Dedifferentiated amniotic fluid mesenchymal stem cell (primary cell): ENCODE data around the gene KRT84.
A peak's percentile ranks its signal among the peaks of the same experiment; 100 is the strongest.

ENCODE experiments used
- DNase-seq: peaks from one replicate; pipeline ENCODE4 v3.0.0-alpha.2; 2016; ENCODE audit errors: extremely low spot score

KRT84 gene

GRCh38 chr12:52383331-52383730 lies 2.1 kb downstream of the KRT84 start:
- no peak for DNase-seq

- no peak for DNase-seq
Observed at GRCh38 chr12:52382854-52383253, 2.6 kb downstream of the KRT84 start.

GRCh38 chr12:52381206-52381605 lies 4.2 kb downstream of the KRT84 start:
- no peak for DNase-seq

GRCh38 chr12:52380271-52380694 lies 5.2 kb downstream of the KRT84 start:
- DNase-seq = peak; percentile 15

DNA sequence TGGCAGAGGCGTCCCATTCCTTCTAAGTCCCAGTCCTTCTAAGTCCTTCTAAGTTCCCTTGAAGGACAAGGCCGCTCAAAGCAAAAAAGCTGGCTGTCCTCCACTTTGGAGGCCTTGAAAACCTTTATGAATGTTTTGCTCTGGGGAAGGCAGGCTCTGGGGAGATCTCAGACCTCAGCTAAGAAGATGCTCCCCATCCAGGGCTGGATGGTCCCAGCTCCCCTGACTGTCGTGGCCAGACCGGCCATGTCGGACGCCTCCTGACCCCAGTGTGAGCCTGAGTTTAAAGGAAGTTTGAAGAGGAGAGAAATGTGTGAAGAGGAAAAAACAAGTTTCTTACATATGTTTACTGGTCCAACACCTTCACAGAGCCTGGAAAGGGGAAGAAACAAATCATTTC lies 5.9 kb downstream of the KRT84 start:
- no peak for DNase-seq

- DNase-seq = no peak
Observed at GRCh38 chr12:52378091-52378490, 7.4 kb downstream of the KRT84 start.

GRCh38 chr12:52377266-52377665 lies 8.2 kb downstream of the KRT84 start:
- DNase-seq = no peak

DNA sequence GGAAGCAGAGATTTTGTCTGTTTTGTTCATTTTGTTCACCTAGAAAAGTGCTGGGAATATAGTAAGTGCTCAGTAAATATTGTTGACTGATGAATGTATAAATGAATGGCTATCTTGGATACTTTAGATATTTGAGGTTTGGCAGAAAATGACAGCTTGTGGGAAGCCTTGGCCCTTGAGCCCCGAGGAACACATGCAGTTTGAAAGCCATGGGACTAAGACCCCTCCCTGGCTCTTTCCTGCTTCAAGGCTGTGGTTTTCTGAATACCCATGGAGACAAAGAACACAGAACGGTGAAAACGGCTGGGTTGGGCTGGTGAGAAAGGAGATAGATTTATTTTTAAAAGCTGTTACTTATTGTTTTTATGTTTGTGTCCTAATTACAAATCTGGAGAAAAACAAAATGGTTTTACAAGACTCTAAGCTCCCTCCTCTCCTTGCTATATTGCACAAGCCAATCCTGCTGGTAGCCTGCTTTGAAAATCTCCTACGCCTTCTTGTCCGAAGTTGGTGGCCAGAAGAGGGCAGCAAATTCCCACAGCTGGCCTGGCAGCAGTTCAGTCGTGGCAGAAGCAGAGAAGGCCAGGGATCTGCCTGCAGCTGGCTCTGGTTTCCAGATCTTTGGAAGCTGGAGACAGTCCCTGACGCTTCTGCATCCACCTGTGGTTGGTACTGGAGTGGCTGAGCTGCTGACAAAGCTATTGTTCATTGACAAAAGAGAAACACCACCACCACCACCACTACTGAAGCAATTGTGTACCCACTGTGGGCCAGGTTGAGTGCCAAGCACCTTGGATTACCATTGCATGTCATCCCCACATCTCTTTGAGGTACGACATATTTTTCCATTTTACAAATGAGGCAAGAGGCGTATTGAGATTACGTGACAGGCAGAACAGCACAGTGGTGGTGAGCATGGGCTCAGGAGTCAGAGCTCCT lies 13.0 kb downstream of the KRT84 start:
- DNase-seq = peak; percentile 90

DNA sequence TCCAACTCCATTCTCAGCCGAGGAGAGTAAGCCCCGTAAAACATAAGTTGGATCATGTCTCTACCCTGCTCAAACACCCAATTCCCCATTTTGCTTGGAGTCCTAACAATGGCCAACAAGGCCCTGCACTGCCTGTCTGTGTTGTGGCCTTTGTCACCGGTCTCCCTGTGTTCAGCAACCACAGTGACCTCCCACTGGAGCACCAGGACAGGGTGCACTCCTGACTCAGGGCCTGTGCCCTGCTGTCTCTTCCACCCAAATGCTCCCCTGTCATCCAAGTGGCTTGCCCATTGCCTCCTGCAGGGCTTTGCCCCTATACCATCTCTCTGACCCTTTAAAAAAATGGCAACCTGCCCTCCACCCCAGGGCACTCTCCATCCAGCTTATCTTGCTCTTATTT lies 13.7 kb downstream of the KRT84 start:
- no peak for DNase-seq

DNA sequence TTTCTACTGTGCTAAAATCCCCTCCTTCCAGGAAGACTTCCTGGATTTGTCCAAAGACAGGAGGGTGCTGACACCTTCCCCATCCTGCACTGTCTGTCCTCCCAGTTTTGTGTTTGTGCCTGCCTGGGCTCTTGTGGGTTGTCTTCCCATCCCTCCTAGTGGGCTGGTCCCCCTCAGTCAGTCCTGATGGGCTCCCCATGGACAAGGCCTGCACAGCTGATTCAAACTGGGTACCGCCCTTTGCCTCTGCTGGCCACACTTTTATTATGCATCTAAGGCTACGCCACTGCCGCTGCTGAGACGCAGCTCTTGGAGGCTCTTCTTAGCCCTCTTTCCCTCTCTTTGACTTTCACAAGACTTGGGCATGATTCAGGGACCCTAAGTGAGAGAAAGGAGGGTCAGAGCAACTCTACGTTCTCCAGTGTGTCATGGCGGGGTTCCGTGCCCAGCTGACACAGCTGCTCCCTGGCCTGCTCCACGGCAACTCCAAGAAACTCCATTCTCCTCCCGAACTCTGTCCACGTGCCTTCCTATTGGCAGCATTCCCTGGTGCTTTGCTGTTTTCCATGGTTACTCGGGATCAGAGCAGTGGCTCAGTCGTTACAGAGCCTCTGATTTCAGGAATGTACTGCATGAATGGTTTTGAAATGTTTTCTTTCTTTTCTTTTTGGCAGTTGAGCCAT lies 14.4 kb downstream of the KRT84 start:
- peak; percentile 90 for DNase-seq

DNA sequence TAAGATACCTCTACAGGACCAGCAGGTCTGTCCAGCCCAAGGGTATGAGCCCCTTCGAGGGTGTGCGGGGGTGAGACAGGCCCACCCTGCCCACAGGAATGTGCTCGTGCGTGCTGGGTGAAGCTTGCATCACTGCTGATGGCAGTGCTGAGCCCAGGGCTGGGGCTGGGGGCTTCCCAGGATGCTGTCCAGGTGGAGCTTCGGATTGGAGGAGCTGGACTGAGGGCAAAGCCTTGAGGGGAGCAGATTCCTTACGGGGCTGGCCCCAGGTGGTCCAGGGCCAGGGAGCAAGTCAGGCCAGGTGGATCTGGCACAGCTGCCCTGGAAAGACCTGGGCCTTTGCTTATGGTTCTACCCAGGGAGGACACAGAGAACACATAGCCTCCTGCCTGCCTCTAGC lies 15.6 kb downstream of the KRT84 start:
- DNase-seq = no peak

DNA sequence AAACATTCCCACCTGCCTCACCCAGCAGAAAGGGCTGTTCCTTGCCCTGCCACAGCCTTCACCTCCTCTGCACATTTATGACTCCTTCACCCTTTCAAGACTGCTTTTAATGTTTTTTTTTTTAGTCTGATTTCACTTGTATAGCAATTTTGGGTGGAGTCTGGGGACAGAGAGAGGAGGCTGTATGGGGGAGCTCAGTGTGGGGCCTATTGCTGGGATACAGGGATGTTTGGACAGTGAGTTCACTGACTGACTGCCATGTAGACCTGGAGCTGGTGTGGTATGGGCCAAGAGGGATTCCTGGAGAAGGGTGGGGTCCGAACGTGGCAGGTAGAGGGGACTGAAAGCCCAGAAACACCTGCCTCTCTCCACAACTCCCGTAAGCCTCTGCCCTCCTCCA lies 16.2 kb downstream of the KRT84 start:
- no peak for DNase-seq

- no peak for DNase-seq
Observed at GRCh38 chr12:52368508-52368907, 16.9 kb downstream of the KRT84 start.

GRCh38 chr12:52367876-52368275 lies 17.6 kb downstream of the KRT84 start:
- DNase-seq = no peak

- no peak for DNase-seq
Observed at GRCh38 chr12:52366738-52367485, 18.5 kb downstream of the KRT84 start, which contains the start of gene KRT85. Gene KRT85, minus strand, starts transcription at chr12:52367481. Its CDS starts 76 bp downstream, at chr12:52367405.

DNA sequence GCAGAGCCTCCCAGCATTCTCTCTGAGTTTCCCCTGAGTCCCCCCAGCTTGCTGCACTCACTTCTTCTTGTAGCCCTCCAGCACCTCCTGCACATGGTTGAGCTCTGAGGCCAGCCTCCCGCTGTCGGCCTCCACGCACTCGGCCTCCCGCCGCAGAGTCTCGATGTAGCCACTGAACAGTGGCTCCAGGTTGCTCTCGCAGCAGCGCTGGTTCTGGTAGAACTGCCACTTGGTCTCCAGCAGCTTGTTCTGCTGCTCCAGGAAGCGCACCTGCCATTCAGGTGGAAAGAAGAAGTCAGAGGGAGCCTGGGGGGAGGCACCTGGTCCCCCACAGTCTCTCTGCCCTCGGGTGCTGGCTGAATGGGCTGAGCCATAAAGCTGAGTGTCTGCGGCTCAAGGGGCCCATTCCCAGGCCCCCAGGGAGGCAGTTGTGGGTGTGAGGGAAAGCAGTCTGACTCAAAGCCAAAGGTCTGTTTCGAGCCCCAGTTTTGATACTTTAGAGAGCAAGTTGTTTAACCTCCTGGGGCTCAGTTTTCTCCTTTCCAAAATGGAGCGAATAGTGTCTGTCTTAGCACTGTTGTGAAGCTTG lies 20.5 kb downstream of the KRT84 start:
- no peak for DNase-seq

- no peak for DNase-seq
Observed at GRCh38 chr12:52364061-52364460, 21.4 kb downstream of the KRT84 start.

GRCh38 chr12:52363111-52363679 lies 22.3 kb downstream of the KRT84 start:
- no peak for DNase-seq

GRCh38 chr12:52362118-52362726 lies 23.2 kb downstream of the KRT84 start:
- no peak for DNase-seq

- DNase-seq = no peak
Observed at GRCh38 chr12:52361553-52361952, 23.9 kb downstream of the KRT84 start.

DNA sequence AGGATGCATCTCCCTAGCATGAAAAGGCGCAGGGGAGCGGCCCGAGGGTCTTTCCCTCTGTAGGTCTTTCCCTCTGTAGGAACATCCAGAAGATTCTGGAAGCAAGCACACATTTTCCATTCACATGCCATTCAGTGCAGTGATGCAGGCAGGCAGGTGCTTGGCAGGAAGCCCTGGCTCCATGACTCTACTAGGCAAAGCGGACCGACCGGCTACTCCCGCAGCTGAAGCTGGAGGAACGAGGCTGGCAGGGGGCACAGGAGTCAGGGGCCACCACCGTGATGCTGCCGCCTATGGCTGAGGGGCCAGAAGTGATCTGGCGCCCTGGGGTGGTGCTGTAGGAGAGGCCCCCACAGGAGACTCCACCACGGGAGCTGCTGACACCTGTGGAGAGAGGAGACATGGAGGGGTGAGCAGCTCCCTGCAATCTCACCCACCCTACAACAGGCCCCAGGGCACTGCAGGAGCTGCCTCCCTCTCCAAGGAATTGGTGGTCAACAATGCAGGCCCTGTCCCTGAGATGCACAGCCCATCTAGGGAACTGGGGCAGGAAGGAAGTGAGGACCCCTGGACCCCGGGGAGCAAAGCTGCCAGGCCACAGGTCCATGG lies 24.7 kb downstream of the KRT84 start:
- DNase-seq = no peak
